PFSK-1 (cell line): Measurements from ENCODE around the gene CNOT3.

Experiments used
- FOXP2 ChIP-seq: optimal IDR thresholded peaks from 2 replicates; pipeline ENCODE3; 2011; ENCODE audit warnings: borderline replicate concordance, control low read depth, inconsistent platforms; ENCODE audit not compliant: insufficient read depth; ENCODE audit errors: extremely low read length, extremely low read depth
- POLR2AphosphoS5 ChIP-seq: IDR thresholded peaks from 2 replicates; pipeline ENCODE4 v1.6.1; 2012; ENCODE audit warnings: low read depth, mild to moderate bottlenecking, control low read depth, low read length, moderate library complexity
- REST ChIP-seq, 2 experiments: IDR thresholded peaks; 2 replicates each; pipeline versions ENCODE4 v1.6.1 to v1.8.0; 2011 to 2012; ENCODE audit warnings: low read depth in 2 of 2, low read length in 2 of 2, control low read depth in 1 of 2, inconsistent platforms in 1 of 2, mild to moderate bottlenecking in 1 of 2, moderate library complexity in 1 of 2; ENCODE audit not compliant: insufficient read depth in 1 of 2
- SIN3A ChIP-seq: IDR thresholded peaks from 2 replicates; pipeline ENCODE4 v1.6.1; 2012; ENCODE audit warnings: mild to moderate bottlenecking, low read length, moderate library complexity, borderline replicate concordance; ENCODE audit not compliant: insufficient read depth
- TAF1 ChIP-seq: IDR thresholded peaks from 2 replicates; pipeline ENCODE4 v1.6.1; 2012; ENCODE audit warnings: low read length, control low read depth, borderline replicate concordance; ENCODE audit not compliant: insufficient read depth

The CNOT3 gene

GRCh38 chr19:54151362-54152035, 13.9 kb downstream of the CNOT3 start:
- TF ChIP-seq SIN3A = no peak

GRCh38 chr19:54152267-54152666, 14.7 kb downstream of the CNOT3 start:
- TF ChIP-seq POLR2AphosphoS5 (no peak; the same call in 1 of the 2 replicates), SIN3A (no peak), REST (IDR thresholded peaks at IDR 0.05; ENCODE audit: insufficient read depth in 1 of 2, low read depth in 2 of 2, low read length in 2 of 2) (no peak), TAF1 (no peak), FOXP2 (no peak)

- 0 out of 2 replicates have a peak, but pooled peaks have one; percentile 8 for TF ChIP-seq POLR2AphosphoS5
- TF ChIP-seq FOXP2 = no peak
These were observed 15.4 kb downstream of the CNOT3 start for GRCh38 chr19:54152878-54153524.

GRCh38 chr19:54153731-54154326, 16.3 kb downstream of the CNOT3 start:
- TF ChIP-seq FOXP2 (no peak), POLR2AphosphoS5 (no peak; the same call in 1 of the 2 replicates), REST (IDR thresholded peaks at IDR 0.05; ENCODE audit: insufficient read depth in 1 of 2, low read depth in 2 of 2, low read length in 2 of 2) (no peak), TAF1 (no peak), SIN3A (no peak)

- no peak for TF ChIP-seq REST (IDR thresholded peaks at IDR 0.05; ENCODE audit: insufficient read depth in 1 of 2, low read depth in 2 of 2, low read length in 2 of 2)
These were observed 17.2 kb downstream of the CNOT3 start for GRCh38 chr19:54154603-54155345.

- 0 out of 2 replicates have a peak, but pooled peaks have one; percentile 3 for TF ChIP-seq POLR2AphosphoS5
- no peak for TF ChIP-seq TAF1
These were observed 18.1 kb downstream of the CNOT3 start for GRCh38 chr19:54155694-54156093.
